ENCODE data around the gene BFAR. TPM values are rescaled to one million over a fixed set of nuclear protein-coding genes. Genes with fewer than 3 reads are reported as not detected.

BFAR gene
- total RNA-seq, 1 donor from 2014 or later: 67.7 TPM

GRCh38 chr16:14649816-14650215 lies 17.1 kb downstream of the BFAR start:
- Mint-ChIP-seq H3K9me3 (ENCODE audit: low read depth) (no peaks in the 10 kb centered on the region), H3K27ac (ENCODE audit: unreplicated experiment) (no peak overlapping the region), H3K4me1 (ENCODE audit: low read depth) (no peaks in the 10 kb centered on the region), H3K4me3 (ENCODE audit: unreplicated experiment) (no peak overlapping the region), H3K36me3 (ENCODE audit: low read depth) (peaks cover 26% of the 10 kb centered on the region), H3K27me3 (ENCODE audit: low read depth) (no peaks in the 10 kb centered on the region)
- DNase-seq (ENCODE audit: low spot score): no peak
- TF ChIP-seq, protein P1, sequence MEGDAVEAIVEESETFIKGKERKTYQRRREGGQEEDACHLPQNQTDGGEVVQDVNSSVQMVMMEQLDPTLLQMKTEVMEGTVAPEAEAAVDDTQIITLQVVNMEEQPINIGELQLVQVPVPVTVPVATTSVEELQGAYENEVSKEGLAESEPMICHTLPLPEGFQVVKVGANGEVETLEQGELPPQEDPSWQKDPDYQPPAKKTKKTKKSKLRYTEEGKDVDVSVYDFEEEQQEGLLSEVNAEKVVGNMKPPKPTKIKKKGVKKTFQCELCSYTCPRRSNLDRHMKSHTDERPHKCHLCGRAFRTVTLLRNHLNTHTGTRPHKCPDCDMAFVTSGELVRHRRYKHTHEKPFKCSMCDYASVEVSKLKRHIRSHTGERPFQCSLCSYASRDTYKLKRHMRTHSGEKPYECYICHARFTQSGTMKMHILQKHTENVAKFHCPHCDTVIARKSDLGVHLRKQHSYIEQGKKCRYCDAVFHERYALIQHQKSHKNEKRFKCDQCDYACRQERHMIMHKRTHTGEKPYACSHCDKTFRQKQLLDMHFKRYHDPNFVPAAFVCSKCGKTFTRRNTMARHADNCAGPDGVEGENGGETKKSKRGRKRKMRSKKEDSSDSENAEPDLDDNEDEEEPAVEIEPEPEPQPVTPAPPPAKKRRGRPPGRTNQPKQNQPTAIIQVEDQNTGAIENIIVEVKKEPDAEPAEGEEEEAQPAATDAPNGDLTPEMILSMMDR (IDR thresholded peaks at IDR 0.05): no peak

- Mint-ChIP-seq H3K9me3 (ENCODE audit: low read depth) (no peaks in the 10 kb centered on the region), H3K36me3 (ENCODE audit: low read depth) (peaks cover 27% of the 10 kb centered on the region), H3K27me3 (ENCODE audit: low read depth) (no peaks in the 10 kb centered on the region), H3K4me1 (ENCODE audit: low read depth) (no peaks in the 10 kb centered on the region), H3K4me3 (ENCODE audit: unreplicated experiment) (no peak overlapping the region), H3K27ac (ENCODE audit: unreplicated experiment) (no peak overlapping the region)
- TF ChIP-seq, protein P1 (IDR thresholded peaks at IDR 0.05): no peak
- no peak for DNase-seq (ENCODE audit: low spot score)
Observed at GRCh38 chr16:14650629-14651028, 17.9 kb downstream of the BFAR start.

GRCh38 chr16:14652726-14653125 lies 20.0 kb downstream of the BFAR start:
- no peaks in the 10 kb centered on the region for H3K9me3 Mint-ChIP-seq (ENCODE audit: low read depth)
- TF ChIP-seq, protein P1 (IDR thresholded peaks at IDR 0.05): no peak
- H3K36me3 Mint-ChIP-seq (ENCODE audit: low read depth): peaks cover 29% of the 10 kb centered on the region
- DNase-seq (ENCODE audit: low spot score): no peak
- H3K4me1 Mint-ChIP-seq (ENCODE audit: low read depth): no peaks in the 10 kb centered on the region
- H3K4me3 Mint-ChIP-seq (ENCODE audit: unreplicated experiment): no peak overlapping the region
- no peak overlapping the region for H3K27ac Mint-ChIP-seq (ENCODE audit: unreplicated experiment)
- no peaks in the 10 kb centered on the region for H3K27me3 Mint-ChIP-seq (ENCODE audit: low read depth)

DNA sequence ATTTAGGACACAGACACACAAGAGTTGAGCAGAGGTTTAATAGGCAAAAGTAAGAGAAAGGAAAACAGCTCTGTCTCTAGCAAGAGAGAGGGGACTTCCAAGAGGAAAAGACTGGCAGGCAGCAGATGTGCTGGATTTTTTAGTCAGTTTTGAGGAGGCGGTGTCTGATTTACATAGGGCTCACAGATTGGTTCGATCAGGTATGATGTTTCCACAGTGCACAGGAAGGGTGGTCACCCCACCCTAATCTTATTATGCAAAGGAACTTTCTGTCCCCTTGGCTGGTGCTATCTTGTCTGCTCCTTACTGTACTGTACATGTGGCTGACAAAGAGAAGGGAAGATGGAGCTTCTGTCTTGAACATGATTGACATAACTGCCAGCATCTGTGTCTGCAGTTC lies 25.3 kb downstream of the BFAR start:
- H3K27me3 Mint-ChIP-seq (ENCODE audit: low read depth): no peaks in the 10 kb centered on the region
- H3K4me3 Mint-ChIP-seq (ENCODE audit: unreplicated experiment): no peak overlapping the region
- H3K27ac Mint-ChIP-seq (ENCODE audit: unreplicated experiment): peak overlapping the region; percentile 45
- no peaks in the 10 kb centered on the region for H3K9me3 Mint-ChIP-seq (ENCODE audit: low read depth)
- H3K36me3 Mint-ChIP-seq (ENCODE audit: low read depth): peaks cover 23% of the 10 kb centered on the region
- TF ChIP-seq, protein P1 (IDR thresholded peaks at IDR 0.05): no peak
- DNase-seq (ENCODE audit: low spot score): no peak
- H3K4me1 Mint-ChIP-seq (ENCODE audit: low read depth): no peaks in the 10 kb centered on the region

DNA sequence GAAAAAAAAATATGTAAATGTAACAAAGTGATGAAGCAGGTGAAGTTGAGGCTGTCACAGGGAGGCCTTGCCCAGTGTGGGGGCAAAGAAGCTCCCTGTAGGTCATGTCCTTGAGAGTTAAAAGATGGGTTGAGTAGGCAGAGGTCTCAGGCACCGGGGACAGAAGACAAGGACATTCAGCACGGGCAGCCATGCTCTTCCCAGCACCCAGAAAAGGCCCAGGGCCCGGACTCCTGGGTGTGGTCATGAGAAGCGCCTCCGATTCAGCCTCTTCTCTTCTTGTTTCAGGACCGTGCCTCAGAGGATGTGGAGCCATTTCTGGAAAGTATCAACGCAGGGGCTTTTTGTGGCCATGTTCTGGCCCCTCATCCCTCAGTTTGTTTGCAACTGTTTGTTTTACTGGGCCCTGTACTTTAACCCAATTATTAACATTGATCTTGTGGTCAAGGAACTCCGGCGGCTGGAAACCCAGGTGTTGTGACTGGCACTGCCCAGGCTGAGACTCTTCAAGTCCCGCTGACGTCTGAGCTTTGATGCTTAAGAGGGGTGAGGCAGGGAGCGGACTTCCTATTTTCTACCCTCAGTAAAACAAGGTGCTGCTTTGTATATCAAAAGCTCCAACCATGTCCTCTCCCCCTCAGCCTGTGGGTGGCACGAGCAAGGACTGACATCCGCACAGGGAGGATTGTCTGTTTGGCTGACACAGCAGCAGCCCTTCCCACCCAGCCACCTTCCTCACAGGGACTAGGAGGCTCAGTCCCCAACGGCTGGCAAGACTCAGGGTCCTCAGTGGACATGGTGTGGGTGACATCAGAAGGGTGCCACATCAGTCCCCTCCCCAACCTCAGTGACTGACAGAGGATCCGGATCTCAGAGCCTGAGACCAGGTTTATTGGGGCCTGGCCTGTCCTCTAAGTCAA lies 34.9 kb downstream of the BFAR start:
- DNase-seq (ENCODE audit: low spot score): no peak
- Mint-ChIP-seq H3K36me3 (ENCODE audit: low read depth) (peaks cover 49% of the 10 kb centered on the region), H3K27me3 (ENCODE audit: low read depth) (no peaks in the 10 kb centered on the region), H3K4me3 (ENCODE audit: unreplicated experiment) (no peak overlapping the region), H3K27ac (ENCODE audit: unreplicated experiment) (no peak overlapping the region), H3K9me3 (ENCODE audit: low read depth) (no peaks in the 10 kb centered on the region), H3K4me1 (ENCODE audit: low read depth) (no peaks in the 10 kb centered on the region)
- TF ChIP-seq, protein P1 (IDR thresholded peaks at IDR 0.05): no peak
